ENCODE data around the gene RALGPS1.

DNA sequence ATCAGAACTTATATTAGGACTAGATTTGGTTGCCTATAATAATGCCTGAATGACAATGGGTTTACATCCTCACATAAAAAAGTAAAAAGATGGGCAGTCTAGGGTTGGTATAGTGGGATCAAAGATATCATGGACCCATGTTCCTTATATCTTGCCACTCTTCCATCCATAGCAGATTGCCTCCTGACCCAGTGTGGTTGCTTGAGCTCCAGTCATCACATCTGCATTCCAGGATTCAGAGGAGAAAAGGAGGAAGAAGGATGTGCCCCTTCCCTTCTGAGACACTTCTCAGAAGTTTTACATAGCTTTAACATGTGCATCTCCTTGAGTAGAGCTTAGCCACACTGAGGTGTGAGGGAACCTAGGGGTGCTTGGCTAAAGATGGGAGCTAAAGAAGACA lies 22.9 kb downstream of the RALGPS1 start:
- TF ChIP-seq, protein P1, sequence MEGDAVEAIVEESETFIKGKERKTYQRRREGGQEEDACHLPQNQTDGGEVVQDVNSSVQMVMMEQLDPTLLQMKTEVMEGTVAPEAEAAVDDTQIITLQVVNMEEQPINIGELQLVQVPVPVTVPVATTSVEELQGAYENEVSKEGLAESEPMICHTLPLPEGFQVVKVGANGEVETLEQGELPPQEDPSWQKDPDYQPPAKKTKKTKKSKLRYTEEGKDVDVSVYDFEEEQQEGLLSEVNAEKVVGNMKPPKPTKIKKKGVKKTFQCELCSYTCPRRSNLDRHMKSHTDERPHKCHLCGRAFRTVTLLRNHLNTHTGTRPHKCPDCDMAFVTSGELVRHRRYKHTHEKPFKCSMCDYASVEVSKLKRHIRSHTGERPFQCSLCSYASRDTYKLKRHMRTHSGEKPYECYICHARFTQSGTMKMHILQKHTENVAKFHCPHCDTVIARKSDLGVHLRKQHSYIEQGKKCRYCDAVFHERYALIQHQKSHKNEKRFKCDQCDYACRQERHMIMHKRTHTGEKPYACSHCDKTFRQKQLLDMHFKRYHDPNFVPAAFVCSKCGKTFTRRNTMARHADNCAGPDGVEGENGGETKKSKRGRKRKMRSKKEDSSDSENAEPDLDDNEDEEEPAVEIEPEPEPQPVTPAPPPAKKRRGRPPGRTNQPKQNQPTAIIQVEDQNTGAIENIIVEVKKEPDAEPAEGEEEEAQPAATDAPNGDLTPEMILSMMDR (tag by site-specific recombination; IDR thresholded peaks at IDR 0.05): no peak
- TF ChIP-seq, protein P2, sequence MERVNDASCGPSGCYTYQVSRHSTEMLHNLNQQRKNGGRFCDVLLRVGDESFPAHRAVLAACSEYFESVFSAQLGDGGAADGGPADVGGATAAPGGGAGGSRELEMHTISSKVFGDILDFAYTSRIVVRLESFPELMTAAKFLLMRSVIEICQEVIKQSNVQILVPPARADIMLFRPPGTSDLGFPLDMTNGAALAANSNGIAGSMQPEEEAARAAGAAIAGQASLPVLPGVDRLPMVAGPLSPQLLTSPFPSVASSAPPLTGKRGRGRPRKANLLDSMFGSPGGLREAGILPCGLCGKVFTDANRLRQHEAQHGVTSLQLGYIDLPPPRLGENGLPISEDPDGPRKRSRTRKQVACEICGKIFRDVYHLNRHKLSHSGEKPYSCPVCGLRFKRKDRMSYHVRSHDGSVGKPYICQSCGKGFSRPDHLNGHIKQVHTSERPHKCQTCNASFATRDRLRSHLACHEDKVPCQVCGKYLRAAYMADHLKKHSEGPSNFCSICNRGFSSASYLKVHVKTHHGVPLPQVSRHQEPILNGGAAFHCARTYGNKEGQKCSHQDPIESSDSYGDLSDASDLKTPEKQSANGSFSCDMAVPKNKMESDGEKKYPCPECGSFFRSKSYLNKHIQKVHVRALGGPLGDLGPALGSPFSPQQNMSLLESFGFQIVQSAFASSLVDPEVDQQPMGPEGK (tag by site-specific recombination; IDR thresholded peaks at IDR 0.05): no peak
- TF ChIP-seq ZNF830 (tag by site-specific recombination; IDR thresholded peaks at IDR 0.05; ENCODE audit: low read depth) (no peak), TRIM28 (IDR thresholded peaks at IDR 0.05; ENCODE audit: borderline replicate concordance, low read length) (no peak), ZBTB20 (tag by site-specific recombination; IDR thresholded peaks at IDR 0.05) (no peak), SP7 (tag by site-specific recombination; IDR thresholded peaks at IDR 0.05) (no peak), ZNF146 (tag by site-specific recombination; IDR thresholded peaks at IDR 0.05) (no peak), ZNF416 (tag by site-specific recombination; IDR thresholded peaks at IDR 0.05) (no peak)
